Measurements from ENCODE around the gene SEMG1.
A peak's percentile ranks its signal among the peaks of the same experiment; 100 is the strongest.

The SEMG1 gene

GRCh38 chr20:45221076-45221475 lies 14.2 kb downstream of the SEMG1 start, which contains the start of gene SEMG2:
TSS of gene SEMG2 (plus strand) at chr20:45221373. CDS start at chr20:45221390, 17 bp downstream.
- no peak for TF ChIP-seq CTCF (IDR thresholded peaks at IDR 0.05; ENCODE audit: extremely low read depth, missing control alignments)
- no peak for DNase-seq (ENCODE audit: low spot score)

- DNase-seq (ENCODE audit: low spot score), result no peak
- no peak for TF ChIP-seq CTCF (IDR thresholded peaks at IDR 0.05; ENCODE audit: extremely low read depth, missing control alignments)
Measured at GRCh38 chr20:45223136-45223535, 16.3 kb downstream of the SEMG1 start.

GRCh38 chr20:45226287-45226686 lies 19.5 kb downstream of the SEMG1 start:
- no peak for DNase-seq (ENCODE audit: low spot score)
- TF ChIP-seq CTCF (IDR thresholded peaks at IDR 0.05; ENCODE audit: extremely low read depth, missing control alignments), result no peak

GRCh38 chr20:45229264-45230056 lies 22.6 kb downstream of the SEMG1 start:
- DNase-seq (ENCODE audit: low spot score), result peak; percentile 22
- peak; percentile 20 for TF ChIP-seq CTCF (IDR thresholded peaks at IDR 0.05; ENCODE audit: extremely low read depth, missing control alignments)

GRCh38 chr20:45230631-45231030 lies 23.8 kb downstream of the SEMG1 start:
- DNase-seq (ENCODE audit: low spot score), result no peak
- TF ChIP-seq CTCF (IDR thresholded peaks at IDR 0.05; ENCODE audit: extremely low read depth, missing control alignments), result no peak

- DNase-seq (ENCODE audit: low spot score), result no peak
Measured at GRCh38 chr20:45235995-45236394, 29.2 kb downstream of the SEMG1 start.

More at GRCh38 chr20:45235995-45236394, 29.2 kb downstream of the SEMG1 start:
- TF ChIP-seq CTCF (IDR thresholded peaks at IDR 0.05; ENCODE audit: extremely low read depth, missing control alignments), result no peak
